ENCODE results near the gene SPEM2.

Gene SPEM2

GRCh38 chr17:7435676-7436555 lies 10.5 kb downstream of the SPEM2 start:
- Histone ChIP-seq H3K27ac (peak overlapping the region; percentile 67), H3K36me3 (ENCODE audit: insufficient read depth, low read length) (no peaks in the 10 kb centered on the region), H3K4me3 (peak overlapping the region; percentile 93), H3K9me3 (ENCODE audit: low read depth, low read length) (no peaks in the 10 kb centered on the region), H3K9ac (ENCODE audit: insufficient read length) (peak overlapping the region; percentile 67)
- DNase-seq (ENCODE audit: low read depth, low spot score), result no peak
- TF ChIP-seq POLR2AphosphoS5 (IDR thresholded peaks at IDR 0.05; ENCODE audit: borderline replicate concordance, low read depth, low read length), result peak; percentile 9; the same call in 1 of the 2 replicates
- TF ChIP-seq EZH2 (IDR thresholded peaks at IDR 0.05), result no peak

DNA sequence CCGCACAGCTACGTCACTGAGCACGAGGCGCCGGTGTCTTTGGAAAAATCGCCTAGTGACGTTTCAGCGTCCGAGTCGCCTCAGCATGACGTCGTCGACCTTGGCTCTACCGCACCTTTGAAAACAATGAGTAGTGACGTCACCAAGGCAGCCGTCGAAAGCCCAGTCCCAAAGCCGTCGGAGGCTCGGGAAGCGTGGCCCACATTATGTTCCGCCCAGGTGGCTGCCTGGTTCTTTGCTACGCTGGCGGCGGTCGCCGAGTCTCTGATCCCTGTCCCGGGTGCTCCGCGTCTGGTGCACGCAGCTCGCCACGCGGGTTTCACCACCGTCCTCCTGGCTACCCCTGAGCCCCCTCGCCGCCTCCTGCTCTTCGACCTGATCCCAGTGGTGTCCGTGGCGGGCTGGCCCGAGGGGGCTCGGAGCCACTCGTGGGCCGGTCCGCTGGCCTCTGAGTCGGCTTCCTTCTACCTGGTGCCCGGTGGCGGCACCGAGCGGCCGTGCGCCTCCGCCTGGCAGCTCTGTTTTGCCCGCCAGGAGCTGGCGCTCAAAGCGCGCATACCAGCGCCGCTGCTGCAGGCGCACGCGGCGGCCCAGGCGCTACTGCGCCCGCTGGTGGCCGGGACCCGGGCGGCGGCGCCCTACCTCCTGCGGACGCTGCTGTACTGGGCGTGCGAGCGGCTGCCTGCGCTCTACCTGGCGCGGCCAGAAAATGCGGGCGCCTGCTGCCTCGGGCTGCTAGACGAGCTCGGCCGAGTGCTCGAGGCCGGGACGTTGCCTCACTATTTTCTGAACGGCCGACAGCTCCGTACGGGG lies 11.3 kb downstream of the SPEM2 start:
- H3K27ac ChIP-seq, result peak overlapping the region; percentile 67
- H3K9ac ChIP-seq (ENCODE audit: insufficient read length), result peak overlapping the region; percentile 67
- H3K4me3 ChIP-seq, result peak overlapping the region; percentile 93

GRCh38 chr17:7437369-7437863 lies 12.0 kb downstream of the SPEM2 start:
- Histone ChIP-seq H3K4me3 (peak overlapping the region; percentile 93), H3K9me3 (ENCODE audit: low read depth, low read length) (no peaks in the 10 kb centered on the region), H3K36me3 (ENCODE audit: insufficient read depth, low read length) (no peaks in the 10 kb centered on the region), H3K9ac (ENCODE audit: insufficient read length) (peak overlapping the region; percentile 67), H3K27ac (no peak overlapping the region)
- no peak for DNase-seq (ENCODE audit: low read depth, low spot score)
- TF ChIP-seq EZH2 (IDR thresholded peaks at IDR 0.05) (no peak), FOXP2 (optimal IDR thresholded peaks at IDR 0.05; ENCODE audit: control extremely low read depth, extremely low read length, insufficient read depth) (no peak), POLR2AphosphoS5 (IDR thresholded peaks at IDR 0.05; ENCODE audit: borderline replicate concordance, low read depth, low read length) (no peak)

More for the DNA sequence above, 11.3 kb downstream of the SPEM2 start:
- DNase-seq (ENCODE audit: low read depth, low spot score), result no peak
- no peaks in the 10 kb centered on the region for H3K9me3 ChIP-seq (ENCODE audit: low read depth, low read length)
- TF ChIP-seq FOXP2 (optimal IDR thresholded peaks at IDR 0.05; ENCODE audit: control extremely low read depth, extremely low read length, insufficient read depth) (no peak), EZH2 (IDR thresholded peaks at IDR 0.05) (no peak), POLR2AphosphoS5 (IDR thresholded peaks at IDR 0.05; ENCODE audit: borderline replicate concordance, low read depth, low read length) (peak; percentile 29; the same call in 1 of the 2 replicates)
- no peaks in the 10 kb centered on the region for H3K36me3 ChIP-seq (ENCODE audit: insufficient read depth, low read length)

DNA sequence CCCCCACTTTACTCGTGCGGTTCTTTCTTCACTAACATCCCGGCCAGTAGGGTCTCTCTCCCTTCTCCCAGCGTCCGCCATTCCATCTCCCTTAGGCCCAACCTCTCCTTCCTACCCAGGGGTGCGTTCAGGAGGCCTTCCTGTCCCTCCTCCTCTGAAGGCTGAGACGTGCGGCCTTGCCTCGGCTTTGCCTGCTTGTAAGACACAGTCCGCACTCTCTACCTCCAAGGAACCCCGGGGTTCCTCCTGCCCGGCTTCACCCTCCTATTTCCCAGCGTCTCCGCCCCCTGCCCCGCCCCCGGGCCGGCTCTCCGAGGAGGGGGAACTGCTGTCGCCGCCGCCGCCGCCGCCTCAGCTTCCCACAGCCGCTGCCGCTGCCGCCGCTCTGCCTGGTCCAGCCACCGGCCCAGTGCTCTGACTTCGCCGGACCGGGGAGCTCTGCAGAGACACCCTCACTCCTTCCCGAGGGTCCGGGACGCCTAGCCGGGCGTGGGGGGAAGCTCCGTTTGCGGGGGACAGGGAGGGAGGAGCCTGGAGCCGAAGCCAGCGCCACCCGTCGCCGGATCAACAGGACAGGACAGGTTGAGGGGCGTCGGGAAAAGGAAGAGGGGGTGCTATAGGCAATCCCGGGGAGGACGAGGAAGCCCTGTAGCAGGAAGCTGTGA lies 12.7 kb downstream of the SPEM2 start:
- Histone ChIP-seq H3K36me3 (ENCODE audit: insufficient read depth, low read length) (no peaks in the 10 kb centered on the region), H3K4me3 (peak overlapping the region; percentile 93), H3K9me3 (ENCODE audit: low read depth, low read length) (no peaks in the 10 kb centered on the region), H3K9ac (ENCODE audit: insufficient read length) (peak overlapping the region; percentile 70), H3K27ac (no peak overlapping the region)
- DNase-seq (ENCODE audit: low read depth, low spot score), result no peak
- TF ChIP-seq EZH2 (IDR thresholded peaks at IDR 0.05) (no peak), POLR2AphosphoS5 (IDR thresholded peaks at IDR 0.05; ENCODE audit: borderline replicate concordance, low read depth, low read length) (peak; percentile 42; the same call in 1 of the 2 replicates), FOXP2 (optimal IDR thresholded peaks at IDR 0.05; ENCODE audit: control extremely low read depth, extremely low read length, insufficient read depth) (no peak)

DNA sequence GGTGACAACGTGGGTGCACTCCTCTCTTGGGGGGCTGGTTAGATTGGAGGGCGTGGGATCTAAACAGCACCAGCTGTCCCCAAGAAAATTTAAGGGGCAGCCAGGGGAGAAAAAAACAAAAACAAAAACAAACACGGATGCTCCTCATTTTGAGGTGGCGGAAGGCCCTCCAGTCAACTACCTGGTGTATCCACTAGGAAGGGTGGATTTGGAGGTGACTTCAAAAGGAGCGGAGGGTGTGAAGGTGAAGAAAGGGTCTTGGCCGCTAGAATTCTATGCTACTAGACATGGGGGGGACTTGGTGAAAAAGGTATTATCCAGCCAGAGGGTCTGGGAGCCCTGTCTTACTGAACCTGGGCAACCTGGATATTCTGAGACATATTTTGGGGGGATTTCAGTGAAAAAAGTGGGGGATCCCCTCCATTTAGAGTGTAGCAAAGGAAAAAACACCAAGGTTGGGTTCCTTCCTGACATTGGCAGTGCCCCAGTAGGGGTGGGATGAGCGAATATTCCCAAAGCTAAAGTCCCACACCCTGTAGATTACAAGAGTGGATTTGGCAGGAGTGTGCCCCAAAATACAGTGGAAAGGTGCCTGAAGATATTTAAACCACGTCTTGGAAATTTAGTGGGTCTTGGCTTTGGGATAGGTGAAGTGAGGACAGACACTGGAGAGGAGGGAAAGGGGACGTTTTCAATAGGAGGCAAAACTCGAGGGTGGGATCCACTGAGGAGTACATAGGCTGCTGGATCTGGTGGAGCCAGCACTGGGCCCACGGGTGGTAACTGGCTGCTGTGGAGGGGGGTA lies 13.4 kb downstream of the SPEM2 start:
- Histone ChIP-seq H3K9me3 (ENCODE audit: low read depth, low read length) (no peaks in the 10 kb centered on the region), H3K4me3 (peak overlapping the region; percentile 93), H3K36me3 (ENCODE audit: insufficient read depth, low read length) (no peaks in the 10 kb centered on the region), H3K9ac (ENCODE audit: insufficient read length) (peak overlapping the region; percentile 90), H3K27ac (no peak overlapping the region)
- TF ChIP-seq FOXP2 (optimal IDR thresholded peaks at IDR 0.05; ENCODE audit: control extremely low read depth, extremely low read length, insufficient read depth) (no peak), EZH2 (IDR thresholded peaks at IDR 0.05) (no peak), POLR2AphosphoS5 (IDR thresholded peaks at IDR 0.05; ENCODE audit: borderline replicate concordance, low read depth, low read length) (no peak)
- DNase-seq (ENCODE audit: low read depth, low spot score), result no peak

DNA sequence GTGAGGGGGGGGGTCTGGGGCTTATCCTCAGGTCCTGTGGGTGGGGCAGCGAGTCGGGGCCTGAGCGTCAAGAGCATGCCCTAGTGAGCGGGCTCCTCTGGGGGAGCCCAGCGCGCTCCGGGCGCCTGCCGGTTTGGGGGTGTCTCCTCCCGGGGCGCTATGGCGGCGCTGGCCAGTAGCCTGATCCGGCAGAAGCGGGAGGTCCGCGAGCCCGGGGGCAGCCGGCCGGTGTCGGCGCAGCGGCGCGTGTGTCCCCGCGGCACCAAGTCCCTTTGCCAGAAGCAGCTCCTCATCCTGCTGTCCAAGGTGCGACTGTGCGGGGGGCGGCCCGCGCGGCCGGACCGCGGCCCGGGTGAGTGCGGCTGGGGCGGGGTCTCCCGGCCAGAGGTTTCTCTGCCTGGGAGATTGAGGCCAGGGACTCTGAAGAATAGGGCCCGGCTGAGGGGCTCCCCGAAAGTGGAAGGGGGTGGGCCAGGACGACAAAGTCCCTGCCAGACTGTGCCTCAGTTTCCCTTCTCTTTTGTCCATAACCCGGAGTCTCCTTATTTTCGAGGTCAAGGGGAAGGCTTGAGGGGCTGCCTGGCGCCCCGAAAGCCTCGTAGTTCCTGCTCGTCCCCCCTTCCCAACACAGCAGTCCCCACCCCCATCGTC lies 14.2 kb downstream of the SPEM2 start, which contains the start of gene FGF11:
FGF11 (plus strand) TSS at position 51 of the 651 bp plus-strand sequence; CDS start at position 160, 109 bp downstream.
- peak within 1 kb of the TSS; percentile 98 for H3K27ac ChIP-seq
- peak within 1 kb of the TSS; percentile 90 for H3K9ac ChIP-seq (ENCODE audit: insufficient read length)
- H3K36me3 ChIP-seq (ENCODE audit: insufficient read depth, low read length), result no peaks in the 10 kb centered on the region
- peak within 1 kb of the TSS; percentile 93 for H3K4me3 ChIP-seq
- TF ChIP-seq FOXP2 (optimal IDR thresholded peaks at IDR 0.05; ENCODE audit: control extremely low read depth, extremely low read length, insufficient read depth) (no peak), POLR2AphosphoS5 (IDR thresholded peaks at IDR 0.05; ENCODE audit: borderline replicate concordance, low read depth, low read length) (no peak; the same call in 1 of the 2 replicates), EZH2 (IDR thresholded peaks at IDR 0.05) (no peak)
- no peaks in the 10 kb centered on the region for H3K9me3 ChIP-seq (ENCODE audit: low read depth, low read length)
- no peak for DNase-seq (ENCODE audit: low read depth, low spot score)

Measured in SK-N-MC (cell line).